Thyroid gland (tissue), 4 donors: ENCODE data around the gene DLK1.

Experiments
- POLR2A ChIP-seq, 2 donors: fragments of 450-650 bp; IDR thresholded peaks; one replicate each; pipeline ENCODE4 v1.6.1; 2017; ENCODE audit warnings: antibody characterized with exemption in 2 of 2, mild to moderate bottlenecking in 2 of 2, moderate library complexity in 1 of 2
- TF ChIP-seq, protein P1 (sequence below), 6 experiments: fragments of 200-600 bp in 3 of 6; fragments of 450-650 bp in 3 of 6; sonication (generic) in 3 of 6; IDR thresholded peaks; one replicate each; pipeline ENCODE4 v1.5.1; 2016 to 2019; ENCODE audit warnings: antibody characterized with exemption in 6 of 6, mild to moderate bottlenecking in 2 of 6, inconsistent platforms in 1 of 6, moderate library complexity in 1 of 6

DNA sequence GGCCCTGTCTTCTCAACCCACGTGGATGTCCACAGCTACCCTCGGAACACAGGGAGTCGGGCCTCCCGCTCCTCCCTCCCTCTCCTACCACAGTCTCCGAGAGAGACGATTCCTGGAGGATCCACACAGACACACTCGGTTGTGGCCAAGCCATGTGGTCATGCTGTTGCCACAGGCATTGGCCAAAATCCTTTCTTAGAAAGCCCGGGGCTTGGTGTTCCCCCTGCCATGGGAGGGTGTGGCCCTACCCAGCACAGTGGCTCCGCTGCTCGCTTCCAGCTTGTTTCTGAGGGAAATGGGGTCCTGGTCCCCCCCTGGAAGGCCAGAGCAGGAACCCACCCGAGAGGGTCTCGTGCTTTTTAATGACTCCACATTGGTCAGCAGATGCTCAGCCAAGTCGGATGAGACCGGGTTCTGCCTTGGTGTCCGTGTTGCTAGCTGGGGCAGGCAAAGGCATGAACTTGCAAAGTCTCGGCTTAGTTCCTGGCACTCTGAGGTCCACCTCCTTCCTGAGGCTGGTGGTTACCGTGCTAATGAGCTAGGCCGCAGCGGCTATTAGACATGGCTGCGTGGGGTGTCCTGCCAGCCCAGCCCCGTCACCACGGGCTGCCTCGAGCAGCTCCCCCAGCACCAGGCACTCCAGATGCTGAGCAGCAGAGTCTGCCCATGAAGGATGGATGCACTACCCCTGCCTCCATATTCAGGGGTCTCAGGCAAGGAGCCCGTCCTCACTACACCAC lies 52.4 kb downstream of the DLK1 start:
- TF ChIP-seq, protein P1, sequence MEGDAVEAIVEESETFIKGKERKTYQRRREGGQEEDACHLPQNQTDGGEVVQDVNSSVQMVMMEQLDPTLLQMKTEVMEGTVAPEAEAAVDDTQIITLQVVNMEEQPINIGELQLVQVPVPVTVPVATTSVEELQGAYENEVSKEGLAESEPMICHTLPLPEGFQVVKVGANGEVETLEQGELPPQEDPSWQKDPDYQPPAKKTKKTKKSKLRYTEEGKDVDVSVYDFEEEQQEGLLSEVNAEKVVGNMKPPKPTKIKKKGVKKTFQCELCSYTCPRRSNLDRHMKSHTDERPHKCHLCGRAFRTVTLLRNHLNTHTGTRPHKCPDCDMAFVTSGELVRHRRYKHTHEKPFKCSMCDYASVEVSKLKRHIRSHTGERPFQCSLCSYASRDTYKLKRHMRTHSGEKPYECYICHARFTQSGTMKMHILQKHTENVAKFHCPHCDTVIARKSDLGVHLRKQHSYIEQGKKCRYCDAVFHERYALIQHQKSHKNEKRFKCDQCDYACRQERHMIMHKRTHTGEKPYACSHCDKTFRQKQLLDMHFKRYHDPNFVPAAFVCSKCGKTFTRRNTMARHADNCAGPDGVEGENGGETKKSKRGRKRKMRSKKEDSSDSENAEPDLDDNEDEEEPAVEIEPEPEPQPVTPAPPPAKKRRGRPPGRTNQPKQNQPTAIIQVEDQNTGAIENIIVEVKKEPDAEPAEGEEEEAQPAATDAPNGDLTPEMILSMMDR (IDR thresholded peaks at IDR 0.05) = no peak
- TF ChIP-seq POLR2A (IDR thresholded peaks at IDR 0.05) = no peak
